CD4-positive, alpha-beta T cell treated with Interferon alpha-2 for 1 hour (primary cell): ENCODE data around the gene ALOX5AP.
"Not testable (repeated sequence)": the region's sequence is repeated elsewhere in the genome, so short reads cannot be mapped to it uniquely, and the experiment has no call there.

Experiments used
- DNase-seq, 2 donors: peaks; one replicate each; pipeline ENCODE4 v3.0.0-alpha.2; 2020 to 2022

Gene ALOX5AP

DNA sequence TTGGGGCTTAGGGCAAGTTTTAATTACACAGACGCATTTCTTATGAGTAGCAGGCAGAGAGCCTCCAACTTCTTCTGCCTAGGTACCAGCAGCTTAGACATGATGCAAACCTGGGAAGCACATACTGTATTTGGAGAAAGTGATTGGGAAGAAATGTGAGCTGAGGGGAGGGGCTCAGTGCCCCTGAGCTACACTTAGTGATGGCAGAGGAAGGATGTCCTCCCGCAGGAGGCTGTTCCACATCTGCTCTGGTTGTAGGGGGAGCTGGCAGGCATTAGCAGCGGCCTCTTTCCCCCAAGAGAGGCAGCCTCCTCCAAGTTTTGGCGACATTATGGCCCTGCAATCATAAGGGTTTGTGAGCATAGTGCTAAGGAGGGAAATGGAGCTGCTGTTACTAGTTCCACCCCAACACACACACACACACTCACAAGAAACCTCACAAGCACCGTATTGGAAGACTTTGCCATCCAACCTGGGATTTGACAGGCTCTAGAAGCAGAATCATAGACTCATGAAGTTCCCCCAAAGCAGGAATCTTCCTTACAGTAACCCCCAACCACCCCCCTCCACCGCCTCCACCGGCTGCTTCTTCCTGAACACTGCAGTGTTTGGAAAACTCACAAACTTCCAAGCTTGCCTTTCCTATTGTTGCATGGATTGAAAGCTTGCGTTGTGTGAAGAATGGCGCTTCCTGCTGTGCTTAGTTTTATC is 3.3 kb downstream of the ALOX5AP start:
- no peak for DNase-seq

DNA sequence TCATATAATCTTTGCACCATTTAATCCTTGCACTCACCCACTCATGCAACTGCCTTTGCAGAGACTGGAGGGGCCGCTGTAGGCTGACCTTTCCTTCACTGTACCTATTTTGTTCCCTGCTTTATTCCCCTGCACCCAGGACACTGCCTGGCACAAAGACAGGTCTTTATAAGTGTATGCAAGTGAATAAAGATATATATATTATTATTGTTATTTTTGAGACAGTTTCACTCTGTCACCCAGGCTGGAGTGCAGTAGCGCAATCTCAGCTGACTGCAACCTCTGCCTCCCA is 3.8 kb downstream of the ALOX5AP start:
- no peak for DNase-seq

DNA sequence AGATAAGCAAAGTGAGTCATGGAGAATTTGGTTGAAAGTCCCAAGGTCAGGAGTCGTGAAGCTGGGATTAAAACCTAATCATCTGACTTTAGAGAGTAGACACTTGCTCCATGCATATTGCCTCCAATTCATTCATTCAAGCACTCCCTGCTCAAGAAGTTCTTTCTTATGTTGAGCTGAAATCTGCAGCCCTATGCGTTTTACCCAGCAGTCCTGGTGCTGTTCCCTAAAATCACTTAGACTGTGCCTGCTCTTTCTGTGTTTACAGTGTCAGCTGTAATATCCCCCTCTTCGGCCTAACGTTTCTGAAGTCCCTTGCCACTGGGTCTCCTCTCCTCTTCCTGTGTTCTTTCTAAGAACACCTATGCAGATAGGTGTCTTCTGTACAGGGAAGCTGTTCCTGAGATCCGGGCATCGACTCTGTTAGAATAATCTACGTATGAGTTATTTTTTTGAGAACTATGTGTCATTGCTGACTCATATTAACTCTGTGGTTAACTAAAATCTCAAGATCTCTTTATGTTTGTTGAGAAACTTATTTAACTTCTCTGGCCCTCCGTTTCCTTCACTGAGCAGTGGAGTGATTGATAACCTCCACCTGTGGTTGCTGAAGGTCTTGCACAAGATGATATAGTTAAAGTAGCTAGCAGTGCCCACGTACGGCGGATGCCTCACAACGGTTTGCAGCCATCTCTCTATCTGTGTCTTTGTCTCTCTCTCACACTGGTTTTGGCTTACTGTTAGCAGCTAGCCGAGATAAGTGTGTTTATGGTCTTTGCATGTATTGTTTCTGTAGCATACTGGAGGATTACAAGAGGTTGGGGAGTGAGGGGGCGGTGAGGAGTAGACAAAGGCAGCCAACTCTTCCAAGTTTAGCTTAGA is 4.7 kb downstream of the ALOX5AP start:
- peak; percentile 41 to 75 for DNase-seq

DNA sequence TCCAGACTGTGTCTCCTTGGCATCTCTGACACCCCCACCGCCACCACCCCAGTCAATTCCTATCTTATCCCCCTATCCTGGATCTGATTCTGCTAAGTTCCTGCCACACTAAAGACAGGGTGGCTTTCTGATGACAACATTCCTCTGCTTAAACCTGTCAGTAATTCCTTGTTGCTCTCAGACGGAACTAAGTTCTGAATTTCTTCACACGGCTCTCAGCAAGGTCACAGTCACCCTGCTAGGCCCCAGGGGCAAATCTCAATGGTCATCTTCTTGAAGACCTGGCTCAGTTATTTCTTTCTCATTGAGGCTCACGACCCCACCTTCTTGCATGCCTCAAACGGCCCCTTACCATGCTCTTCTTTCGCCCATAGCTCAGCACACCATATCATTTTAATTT is 7.6 kb downstream of the ALOX5AP start:
- DNase-seq, result no peak

DNA sequence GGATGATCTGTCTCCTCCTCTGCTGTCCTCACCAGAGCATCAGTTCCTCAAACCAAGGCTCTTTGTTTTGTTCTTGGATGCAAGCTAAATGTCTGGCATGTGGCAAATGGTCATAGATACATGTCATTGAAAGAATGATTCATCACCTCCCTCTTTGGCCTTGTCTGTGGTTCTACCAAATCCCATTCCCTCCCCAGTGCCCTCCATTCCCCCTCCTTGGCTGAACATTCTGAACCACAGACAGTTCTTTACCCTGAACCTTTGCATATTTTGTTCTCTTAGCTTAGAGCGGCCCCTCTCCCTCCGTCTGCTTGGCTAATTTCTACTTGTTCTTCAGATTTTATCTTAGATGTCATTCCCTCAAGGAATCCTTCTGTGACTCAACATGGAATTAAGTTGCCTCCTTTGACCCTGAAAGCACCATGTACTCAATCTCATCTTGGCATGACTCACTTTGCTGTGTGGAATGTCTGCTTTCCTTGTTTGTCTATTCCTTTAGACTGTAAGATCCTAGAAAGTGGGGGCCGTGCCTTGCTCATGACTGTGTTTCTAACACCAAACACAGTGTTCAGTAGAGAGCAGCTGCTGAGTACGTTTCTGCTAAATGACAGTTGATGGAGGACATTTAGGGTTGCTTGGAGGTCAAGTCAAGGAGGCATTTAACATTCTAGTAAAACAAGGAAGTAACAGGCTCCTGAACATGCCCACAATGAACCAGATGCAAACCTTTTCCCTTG is 8.1 kb downstream of the ALOX5AP start:
- no peak for DNase-seq

DNA sequence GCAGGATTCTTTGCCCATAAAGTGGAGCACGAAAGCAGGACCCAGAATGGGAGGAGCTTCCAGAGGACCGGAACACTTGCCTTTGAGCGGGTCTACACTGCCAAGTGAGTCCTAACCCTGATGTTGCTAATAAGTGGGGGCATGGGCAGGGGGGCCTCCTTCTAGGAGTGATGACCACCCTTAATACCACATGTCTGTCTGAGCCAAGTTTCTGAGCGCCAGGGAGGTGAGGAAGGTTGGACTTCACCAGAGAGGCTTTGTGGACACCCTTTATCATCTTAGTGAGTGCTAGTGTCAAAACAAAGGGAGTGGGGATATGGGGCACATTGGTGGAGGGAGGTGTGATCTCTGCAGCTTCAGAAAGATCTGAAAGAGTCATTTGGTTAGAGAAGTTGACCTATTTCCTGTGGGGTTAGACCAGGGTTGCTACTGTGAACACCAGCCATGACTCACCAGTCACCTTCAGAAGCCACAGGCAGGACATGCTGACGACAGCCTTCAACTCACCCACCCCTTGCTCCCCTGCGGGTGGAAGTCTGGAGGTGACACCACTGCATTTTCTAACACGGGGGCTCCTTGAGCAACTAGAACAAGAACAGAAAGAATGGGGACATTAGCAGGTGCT is 8.8 kb downstream of the ALOX5AP start:
- peak; percentile 86 to 89 for DNase-seq

DNA sequence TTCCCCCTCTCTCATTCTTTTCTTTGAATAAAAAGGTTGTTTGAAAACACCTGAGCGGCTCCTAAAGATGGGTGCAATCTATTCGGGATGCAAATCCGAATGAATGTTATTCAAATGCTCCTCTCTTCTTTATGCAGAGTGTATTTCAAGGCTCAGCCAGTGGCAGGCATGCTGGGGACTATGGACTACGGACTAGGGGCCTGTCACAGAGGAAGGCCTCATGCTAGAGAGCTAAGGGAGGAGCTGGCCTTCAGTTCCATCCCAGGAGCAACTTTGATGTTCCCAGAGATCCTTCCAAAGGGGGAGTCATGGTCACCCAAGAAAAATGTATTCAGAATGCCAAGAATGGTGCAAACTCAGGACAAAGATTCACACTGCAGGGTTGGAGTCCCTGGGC is 9.3 kb downstream of the ALOX5AP start:
- no peak for DNase-seq

DNA sequence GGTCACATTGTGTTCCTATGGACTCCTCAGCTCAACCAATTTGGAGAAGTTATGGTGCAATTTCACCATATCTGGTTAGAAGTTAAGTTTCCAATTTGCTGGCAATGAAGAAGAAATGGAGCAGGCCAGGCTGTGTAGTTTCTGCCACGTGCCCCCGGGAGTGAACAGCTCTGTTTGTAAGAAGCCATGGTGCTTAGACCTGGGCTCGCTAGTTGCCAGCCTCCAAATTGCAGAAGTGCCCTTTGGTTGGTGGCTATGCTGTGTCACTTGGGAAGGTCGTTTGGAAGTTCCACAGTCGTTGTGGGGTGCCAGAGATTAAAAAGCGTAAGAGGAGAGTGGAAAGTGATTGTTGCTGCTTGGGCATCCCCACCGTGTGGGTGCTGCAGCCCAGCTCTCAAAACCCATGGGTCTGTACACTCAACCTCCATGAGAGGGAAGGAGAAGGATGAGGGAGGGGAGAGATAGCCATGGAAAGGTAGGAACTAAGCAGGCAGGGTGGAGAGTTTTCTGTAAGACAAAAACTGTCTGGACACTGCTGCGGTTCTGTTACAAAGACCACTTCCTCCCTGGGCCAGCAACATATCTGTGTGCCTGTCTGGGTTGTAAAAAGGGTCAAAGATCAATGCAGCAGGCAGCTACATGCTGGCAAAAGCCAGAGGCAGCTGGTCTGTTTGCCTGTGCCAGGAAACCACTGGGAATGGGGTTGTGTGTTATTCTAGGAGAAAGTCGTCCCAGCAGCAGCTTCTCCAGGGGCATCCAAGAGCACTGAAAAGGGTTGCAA is 10.8 kb downstream of the ALOX5AP start:
- DNase-seq, result no peak

DNA sequence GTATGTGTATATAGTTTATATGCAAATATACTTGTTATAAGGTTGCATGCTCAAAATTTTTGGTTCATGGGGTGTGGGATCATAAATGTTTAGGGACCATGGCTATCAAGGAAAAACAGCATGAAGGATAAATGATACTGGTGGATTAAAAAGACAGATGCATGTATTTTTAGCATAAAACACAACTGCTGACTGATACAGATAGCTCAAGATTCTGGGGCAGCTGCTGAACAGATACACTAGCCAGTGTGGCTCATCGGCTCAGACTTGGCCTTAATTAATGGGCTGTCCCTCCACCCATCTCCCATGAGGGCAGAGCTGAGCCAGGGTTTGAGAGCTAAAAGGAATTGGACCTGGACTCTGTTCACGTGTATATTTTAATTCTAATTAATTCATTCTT is 11.4 kb downstream of the ALOX5AP start:
- DNase-seq, result no peak

DNA sequence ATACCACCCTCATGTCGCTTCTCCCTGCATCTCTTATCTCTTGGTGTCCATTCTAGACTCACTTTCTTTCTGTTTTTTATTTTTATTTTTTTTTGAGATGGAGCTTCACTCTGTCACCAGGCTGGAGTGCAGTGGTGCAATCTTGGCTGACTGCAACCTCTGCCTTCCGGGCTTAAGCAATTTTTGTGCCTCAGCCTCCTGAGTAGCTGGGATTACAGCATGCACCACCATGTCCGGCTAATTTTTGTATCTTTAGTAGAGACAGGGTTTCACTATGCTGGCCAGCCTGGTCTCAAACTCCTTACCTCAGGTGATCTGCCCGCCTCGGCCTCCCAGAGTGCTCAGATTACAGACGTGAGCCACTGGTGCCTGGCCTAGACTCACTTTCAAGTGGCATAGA is 12.5 kb downstream of the ALOX5AP start:
- DNase-seq, result not testable (repeated sequence)

DNA sequence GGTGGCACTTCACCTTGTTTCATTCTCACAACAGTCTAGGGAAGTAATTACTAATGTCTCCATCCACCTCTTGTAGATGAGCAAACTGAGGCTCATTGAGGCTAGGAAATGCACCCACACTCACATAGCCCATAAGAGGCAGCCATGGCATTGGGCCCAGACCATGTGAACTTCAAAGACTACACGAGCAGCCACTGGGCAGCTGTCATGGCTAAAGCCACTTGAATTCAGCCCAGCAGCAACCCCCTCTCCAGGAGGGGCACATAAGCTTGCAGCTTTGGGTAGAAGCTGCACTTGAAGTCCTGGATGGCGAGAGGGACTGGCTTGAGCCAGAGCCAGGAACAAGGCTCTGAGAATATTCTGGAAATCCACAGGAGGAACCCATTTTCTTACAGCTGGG is 13.4 kb downstream of the ALOX5AP start:
- no peak for DNase-seq

DNA sequence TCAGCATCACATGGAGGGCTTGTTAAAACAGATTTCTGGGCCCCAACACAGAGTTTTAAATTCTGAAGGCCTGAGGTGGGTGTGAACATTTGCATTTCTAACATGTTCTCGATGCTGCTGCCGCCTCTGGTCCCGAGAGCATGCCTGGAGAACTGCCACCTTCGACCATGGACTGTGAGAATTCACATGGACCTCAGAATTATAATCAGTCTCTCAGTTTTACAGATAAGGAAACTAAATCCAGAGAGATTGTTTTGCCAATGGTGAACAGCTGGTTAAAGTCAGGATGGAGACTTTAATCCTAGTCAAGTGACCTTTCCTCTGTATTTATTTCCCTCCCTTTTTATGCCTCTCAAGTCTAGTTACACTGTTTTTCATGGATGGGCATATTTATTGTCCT is 14.7 kb downstream of the ALOX5AP start:
- no peak for DNase-seq

DNA sequence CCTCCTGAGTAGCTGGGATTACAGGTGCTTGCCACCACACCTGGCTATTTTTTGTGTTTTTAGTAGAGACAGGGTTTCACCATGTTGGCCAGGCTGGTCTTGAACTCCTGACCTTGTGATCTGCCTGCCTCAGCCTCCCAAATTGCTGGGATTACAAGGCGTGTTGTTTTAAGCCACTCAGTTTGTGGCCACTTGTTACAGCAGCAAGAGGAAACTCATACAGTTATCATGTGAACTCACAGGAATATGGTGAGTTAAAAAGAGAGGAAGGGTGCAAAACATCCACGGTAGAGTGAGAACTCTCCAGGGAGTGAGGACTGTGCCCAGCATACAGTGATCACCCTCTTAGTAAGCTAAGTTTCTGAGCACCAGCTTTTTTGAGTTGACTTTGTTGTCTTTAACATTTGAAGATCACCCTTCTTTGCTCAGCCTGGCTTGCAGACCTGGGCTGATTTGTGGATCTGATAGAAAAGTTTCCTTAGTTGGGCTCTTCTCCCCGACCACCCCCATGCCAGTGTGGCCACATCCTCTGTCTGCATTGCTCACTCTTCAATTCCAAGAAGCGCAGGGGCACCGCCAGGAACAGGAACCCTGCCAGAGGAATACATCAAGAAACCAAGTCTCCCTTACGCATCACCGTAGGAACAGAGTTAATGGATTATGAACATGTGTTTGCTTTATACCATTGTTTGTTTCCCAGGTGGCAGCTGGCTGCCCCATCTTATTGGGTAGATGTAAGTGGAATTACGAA is 16.0 kb downstream of the ALOX5AP start:
- DNase-seq, result no peak

DNA sequence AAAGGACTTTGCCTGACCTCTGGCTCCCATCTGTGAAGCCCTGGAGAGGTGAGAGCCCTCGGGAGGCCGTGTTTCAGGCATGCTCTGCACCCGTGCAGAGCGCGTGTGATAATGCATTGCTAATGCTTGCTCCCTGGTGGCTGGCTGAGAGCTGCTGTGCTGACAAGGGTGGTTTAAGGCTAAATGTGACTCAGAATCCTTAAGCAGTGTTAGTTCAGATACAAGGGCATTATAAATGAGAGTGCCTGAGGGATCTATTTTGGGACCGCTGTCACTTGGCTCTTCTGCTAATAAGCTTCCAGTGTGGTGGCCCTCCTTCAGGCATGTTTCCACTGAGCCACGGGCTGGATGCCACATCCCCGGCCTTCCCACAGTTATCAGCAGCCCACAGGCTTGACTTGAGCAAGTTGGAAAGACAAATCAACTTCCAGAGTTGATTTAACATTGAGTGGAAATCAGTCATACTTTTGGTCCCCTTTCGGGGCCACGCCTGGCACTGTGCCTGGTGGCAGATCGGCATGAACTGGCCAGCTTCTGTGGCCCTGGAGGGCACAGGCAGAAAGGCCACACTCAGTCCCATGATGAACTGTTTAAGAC is 17.0 kb downstream of the ALOX5AP start:
- no peak for DNase-seq

DNA sequence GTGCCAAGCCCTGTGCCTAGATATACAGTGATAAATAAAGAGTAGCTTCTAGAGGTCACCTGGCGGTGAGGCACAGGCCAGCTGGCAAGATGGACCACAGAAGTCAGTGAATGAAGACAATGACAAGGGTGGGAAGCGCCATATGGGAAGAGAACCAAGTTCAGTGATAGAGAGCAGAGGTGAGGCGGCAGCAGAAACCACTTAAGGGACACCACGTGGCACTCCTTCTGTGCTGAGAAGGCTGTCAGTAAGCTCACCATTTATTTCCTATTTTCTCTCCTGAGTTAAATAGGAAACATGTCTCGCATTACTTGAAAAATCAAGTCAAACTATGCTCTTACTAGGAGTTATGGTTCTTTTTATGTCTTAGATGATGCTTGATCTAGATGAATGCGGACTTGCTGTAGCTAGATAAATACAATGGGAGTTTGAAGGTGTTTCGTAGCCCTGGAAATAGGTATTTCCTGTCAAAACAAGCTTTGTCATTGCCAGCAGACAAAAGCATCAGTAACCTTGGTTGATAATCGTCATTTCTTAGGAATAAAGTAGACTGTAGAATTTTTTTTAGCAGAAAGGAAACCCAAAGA is 17.8 kb downstream of the ALOX5AP start:
- DNase-seq, result no peak

DNA sequence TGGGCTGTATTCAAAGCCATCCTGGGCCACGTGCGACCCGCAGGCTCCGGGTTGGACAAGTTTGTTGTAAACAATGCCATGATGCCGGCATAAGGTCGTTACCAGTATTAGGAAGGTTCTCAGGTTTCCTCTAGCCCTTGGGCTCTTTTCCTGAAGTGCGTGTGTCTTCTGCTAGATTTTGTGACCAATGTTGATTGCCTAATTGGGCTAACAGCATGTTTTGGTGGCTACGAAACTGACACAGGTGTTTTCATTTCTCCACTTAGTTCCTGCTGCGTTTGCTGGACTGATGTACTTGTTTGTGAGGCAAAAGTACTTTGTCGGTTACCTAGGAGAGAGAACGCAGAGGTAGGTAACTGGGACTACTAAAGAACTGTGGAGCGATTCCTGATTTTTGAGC is 20.3 kb downstream of the ALOX5AP start:
- DNase-seq, result no peak

DNA sequence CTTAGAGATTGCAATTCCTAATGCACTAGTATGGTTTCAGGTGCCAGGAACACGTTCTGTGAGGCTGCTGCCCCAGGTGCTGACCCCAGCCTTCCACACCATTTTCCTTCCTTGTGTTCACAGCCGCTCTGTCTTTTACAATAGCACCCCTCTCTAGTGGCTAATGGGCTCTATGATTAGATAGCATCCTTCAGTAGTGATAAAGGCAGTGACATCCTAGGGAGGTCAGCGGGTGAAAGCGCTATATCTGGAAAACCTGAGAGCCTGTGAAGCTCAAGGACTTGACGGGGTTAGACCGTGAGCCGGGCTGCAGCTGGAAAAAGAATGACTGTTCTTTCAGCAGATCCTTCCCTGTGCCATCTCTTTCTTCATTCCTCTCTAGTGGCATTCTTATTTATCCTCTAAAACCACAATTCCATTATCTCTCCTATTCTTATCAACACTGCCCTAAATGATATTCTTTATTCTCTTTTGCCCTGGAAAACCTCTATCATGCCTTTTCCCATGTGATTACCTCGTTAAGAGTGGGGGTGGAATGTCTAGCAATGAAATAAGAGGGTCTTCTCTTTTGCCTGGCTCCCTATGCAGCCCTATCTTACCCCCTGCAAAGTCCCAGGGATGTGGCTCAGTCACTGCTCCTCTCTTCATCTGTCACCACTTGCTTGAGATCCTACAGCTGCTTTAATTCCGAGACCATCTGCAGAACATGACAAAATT is 21.8 kb downstream of the ALOX5AP start:
- no peak for DNase-seq

DNA sequence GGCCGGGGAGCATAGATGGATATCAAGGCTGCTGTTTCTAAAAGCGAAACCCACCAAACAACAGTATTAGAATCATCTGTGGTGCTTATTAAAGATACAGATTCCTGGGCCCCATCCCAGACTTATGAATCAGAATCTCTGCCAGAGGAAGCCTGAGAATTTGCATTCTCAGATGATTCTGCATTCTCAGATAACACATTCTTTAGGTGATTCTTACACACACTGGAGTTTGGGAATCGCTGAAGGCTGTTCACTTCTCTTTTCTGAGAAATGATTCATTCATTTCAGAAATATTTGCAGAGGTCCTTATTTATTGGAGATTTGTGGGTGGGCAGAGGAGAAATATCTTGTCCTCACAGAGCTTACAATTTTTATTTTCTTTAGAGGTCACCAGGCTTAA is 24.4 kb downstream of the ALOX5AP start:
- no peak for DNase-seq

DNA sequence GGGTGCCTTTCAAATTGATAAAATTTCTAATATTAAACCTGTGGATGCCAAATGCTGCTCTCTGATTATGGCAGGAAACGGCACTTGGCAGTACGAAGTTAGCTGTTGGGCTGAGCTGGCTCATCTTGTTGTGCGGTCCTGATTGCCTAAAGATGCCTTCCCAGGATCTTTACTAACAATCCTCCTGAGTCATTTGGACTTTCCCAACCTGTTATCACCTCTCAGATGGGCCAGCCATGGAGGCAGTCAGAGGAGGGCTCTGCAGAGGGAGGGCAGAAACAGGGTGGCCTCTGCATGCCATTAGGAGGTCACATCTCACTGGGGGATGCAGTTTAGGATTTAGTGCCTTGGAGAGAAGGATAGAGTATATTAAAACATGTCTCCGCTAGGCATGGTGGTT is 27.3 kb downstream of the ALOX5AP start:
- no peak for DNase-seq

DNA sequence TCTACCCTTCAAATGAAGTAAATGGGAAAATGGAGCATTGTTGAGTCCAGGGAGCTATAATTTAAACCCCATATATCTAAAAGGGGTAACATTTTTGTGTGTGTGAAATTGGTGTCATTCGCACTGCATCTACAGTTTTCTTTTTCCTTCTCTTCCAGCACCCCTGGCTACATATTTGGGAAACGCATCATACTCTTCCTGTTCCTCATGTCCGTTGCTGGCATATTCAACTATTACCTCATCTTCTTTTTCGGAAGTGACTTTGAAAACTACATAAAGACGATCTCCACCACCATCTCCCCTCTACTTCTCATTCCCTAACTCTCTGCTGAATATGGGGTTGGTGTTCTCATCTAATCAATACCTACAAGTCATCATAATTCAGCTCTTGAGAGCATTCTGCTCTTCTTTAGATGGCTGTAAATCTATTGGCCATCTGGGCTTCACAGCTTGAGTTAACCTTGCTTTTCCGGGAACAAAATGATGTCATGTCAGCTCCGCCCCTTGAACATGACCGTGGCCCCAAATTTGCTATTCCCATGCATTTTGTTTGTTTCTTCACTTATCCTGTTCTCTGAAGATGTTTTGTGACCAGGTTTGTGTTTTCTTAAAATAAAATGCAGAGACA is 28.6 kb downstream of the ALOX5AP start:
- DNase-seq, result no peak
